ENCODE results near the gene MYO3B.

GRCh38 chr2:170586571-170587095 is 408.7 kb downstream of the MYO3B start:
- TF ChIP-seq CTCF (conservative IDR thresholded peaks at IDR 0.05; ENCODE audit: low read length), result no peak
- no peak for TF ChIP-seq EZH2phosphoT487 (IDR thresholded peaks at IDR 0.05; ENCODE audit: borderline replicate concordance, low read depth, low read length)
